ENCODE measurements around the gene CORO2B. TPM values are rescaled to one million over a fixed set of nuclear protein-coding genes. Genes with fewer than 3 reads are reported as not detected.
A peak's percentile ranks its signal among the peaks of the same experiment; 100 is the strongest.

The CORO2B gene
- total and polyA plus RNA-seq, 2 experiments from 2014 or later, result 1.6 to 4.6 TPM

- no peak overlapping the region for H2AFZ ChIP-seq
- 0 out of 3 replicates have a peak overlapping the region, but pooled peaks have one; percentile 20 for H3K4me3 Mint-ChIP-seq
- DNase-seq (ENCODE audit: low spot score) (no peak), ATAC-seq (no peak)
- H3K4me3 ChIP-seq, result no peak overlapping the region
- no peaks in the 10 kb centered on the region for H4K20me1 ChIP-seq (replicated peaks; ENCODE audit: insufficient read depth)
- H3K27ac Mint-ChIP-seq, result no peak overlapping the region
- no peak overlapping the region; the same call in 1 of the 2 replicates for H3K4me2 ChIP-seq
- H3K4me1 Mint-ChIP-seq, result peaks cover 61% of the 10 kb centered on the region
- H3K9me3 Mint-ChIP-seq, result no peaks in the 10 kb centered on the region
- H3K36me3 Mint-ChIP-seq (ENCODE audit: low read depth), result no peaks in the 10 kb centered on the region; the same call in 2 of the 3 replicates
- peaks cover 50% of the 10 kb centered on the region for H3K27me3 ChIP-seq (ENCODE audit: insufficient read depth)
- H3K27ac ChIP-seq (ENCODE audit: low read depth), result no peak overlapping the region
- H3K9me2 ChIP-seq (ENCODE audit: insufficient read depth), result no peaks in the 10 kb centered on the region
- peaks cover 37% of the 10 kb centered on the region for H3K27me3 Mint-ChIP-seq (ENCODE audit: insufficient read depth, low read depth, poor library complexity)
- peaks cover 49% of the 10 kb centered on the region for H3K4me1 ChIP-seq (ENCODE audit: insufficient read depth)
- H3F3A ChIP-seq (replicated peaks; ENCODE audit: low read depth), result 0 out of 2 replicates have a peak, but pooled peaks cover 6% of the 10 kb centered on the region
- no peaks in the 10 kb centered on the region for H3K36me3 ChIP-seq (ENCODE audit: insufficient read depth)
- no peaks in the 10 kb centered on the region for H3K79me2 ChIP-seq (replicated peaks; ENCODE audit: insufficient read depth)
- TF ChIP-seq ZNF462 (CRISPR knock-in tag; IDR thresholded peaks at IDR 0.05) (no peak), REST (IDR thresholded peaks at IDR 0.05; ENCODE audit: unreplicated experiment) (no peak), JUNB (IDR thresholded peaks at IDR 0.05; ENCODE audit: unreplicated experiment) (no peak), POLR2AphosphoS5 (IDR thresholded peaks at IDR 0.05; ENCODE audit: low read depth) (no peak), EZH2phosphoT487 (IDR thresholded peaks at IDR 0.05; ENCODE audit: unreplicated experiment) (no peak), CREB1 (CRISPR knock-in tag; IDR thresholded peaks at IDR 0.05; ENCODE audit: low read depth) (no peak), ETS1 (IDR thresholded peaks at IDR 0.05) (no peak), ZNF331 (CRISPR knock-in tag; IDR thresholded peaks at IDR 0.05; ENCODE audit: low read depth) (no peak), NANOG (IDR thresholded peaks at IDR 0.05; ENCODE audit: borderline replicate concordance) (no peak), CTCF (conservative IDR thresholded peaks at IDR 0.05; ENCODE audit: low read depth in 2 of 2) (no peak), STAT1 (IDR thresholded peaks at IDR 0.05; ENCODE audit: unreplicated experiment) (no peak), ZNF114 (CRISPR knock-in tag; IDR thresholded peaks at IDR 0.05) (no peak)
These were observed 2.4 kb upstream of the CORO2B start for GRCh38 chr15:68576235-68576892.

Data from GM23338 (cell line).